NT2/D1 (cell line): ENCODE results near the gene RCN2.

Experiments
- SUZ12 ChIP-seq: IDR thresholded peaks from 2 replicates; pipeline ENCODE4 v1.6.1; 2011; ENCODE audit not compliant: insufficient read length, insufficient read depth; ENCODE audit errors: extremely low read depth
- ZNF274 ChIP-seq: IDR thresholded peaks from 2 replicates; pipeline ENCODE4 v1.6.1; 2011; ENCODE audit warnings: mild to moderate bottlenecking, low read depth, low read length

DNA sequence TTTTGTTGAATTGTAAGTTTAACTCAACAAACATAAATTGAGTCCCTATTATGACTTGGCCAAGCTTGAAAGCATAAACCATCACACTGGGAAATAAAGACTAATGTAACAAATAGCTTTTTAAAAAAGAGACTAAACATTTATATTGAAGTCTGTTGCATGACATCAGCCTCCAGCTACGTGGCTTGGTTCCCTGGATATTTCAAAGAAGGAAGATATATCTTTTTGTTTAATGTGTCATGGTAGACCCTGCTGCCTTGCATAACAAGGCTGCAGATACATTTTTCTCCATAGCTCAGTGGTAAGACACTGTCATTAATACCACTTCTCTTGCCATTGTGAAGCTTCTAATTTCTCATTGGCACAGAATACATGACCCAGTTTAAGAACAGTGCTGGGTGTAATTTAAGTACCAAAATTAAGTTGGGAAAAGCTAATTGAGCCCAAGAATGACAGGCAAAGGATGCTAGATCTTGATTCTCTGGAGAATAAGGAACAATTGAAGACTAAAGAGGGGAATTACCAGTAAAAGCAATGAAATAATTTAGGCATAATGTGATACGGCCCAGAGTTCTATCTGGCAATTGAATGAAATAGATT lies 14.0 kb downstream of the RCN2 start:
- TF ChIP-seq SUZ12 = no peak
- TF ChIP-seq ZNF274 = no peak
